ENCODE data around the gene IGFL2. TPM values are rescaled to one million over a fixed set of nuclear protein-coding genes. Genes with fewer than 3 reads are reported as not detected.
"Not testable (repeated sequence)": the region's sequence is repeated elsewhere in the genome, so short reads cannot be mapped to it uniquely, and the experiment has no call there.

Gene IGFL2
- total RNA-seq, 1 donor from 2014 or later = not detected

DNA sequence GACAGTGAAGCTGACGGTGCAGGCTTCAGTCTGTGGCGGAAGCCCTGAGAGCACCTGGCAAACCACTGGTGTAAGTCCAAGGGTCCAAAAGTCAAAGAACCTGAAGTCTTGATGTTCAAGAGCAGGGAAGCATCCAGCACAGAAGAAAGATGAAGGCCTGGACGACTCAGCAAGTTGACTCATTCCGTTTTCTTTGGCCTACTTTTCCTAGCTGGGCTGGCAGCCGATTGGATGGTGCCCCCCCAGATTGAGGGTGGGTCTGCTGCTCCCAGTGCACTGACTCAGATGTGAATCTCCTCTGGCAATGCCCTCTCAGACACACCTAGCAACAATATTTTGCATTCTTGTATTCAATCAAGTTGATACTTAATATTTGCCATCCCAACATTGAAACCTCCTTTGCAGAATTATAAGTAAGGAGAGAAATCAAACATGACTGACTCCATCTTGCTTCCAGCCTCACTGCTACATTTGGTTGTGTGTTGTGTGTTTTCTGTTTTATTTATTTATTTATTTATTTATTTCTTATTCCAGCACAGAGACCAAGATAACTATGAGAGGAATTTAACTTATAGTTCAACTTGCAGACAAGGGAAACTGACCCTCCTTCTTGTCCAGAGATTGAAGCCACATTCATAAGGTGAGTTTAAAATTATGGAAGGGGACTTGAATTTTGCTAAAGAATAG lies 32.8 kb downstream of the IGFL2 start:
- H3K27me3 Mint-ChIP-seq (ENCODE audit: unreplicated experiment) = peaks cover 2% of the 10 kb centered on the region
- no peak for DNase-seq (ENCODE audit: low spot score)
- no peaks in the 10 kb centered on the region for H3K9me3 Mint-ChIP-seq (ENCODE audit: unreplicated experiment)
- H3K4me1 Mint-ChIP-seq (ENCODE audit: unreplicated experiment) = peaks cover 4% of the 10 kb centered on the region
- H3K36me3 Mint-ChIP-seq (ENCODE audit: low read depth, unreplicated experiment) = peaks cover 3% of the 10 kb centered on the region
- no peak overlapping the region for H3K4me3 Mint-ChIP-seq (ENCODE audit: unreplicated experiment)
- peak overlapping the region; percentile 52 for H3K27ac Mint-ChIP-seq (ENCODE audit: unreplicated experiment)
- TF ChIP-seq, protein P1, sequence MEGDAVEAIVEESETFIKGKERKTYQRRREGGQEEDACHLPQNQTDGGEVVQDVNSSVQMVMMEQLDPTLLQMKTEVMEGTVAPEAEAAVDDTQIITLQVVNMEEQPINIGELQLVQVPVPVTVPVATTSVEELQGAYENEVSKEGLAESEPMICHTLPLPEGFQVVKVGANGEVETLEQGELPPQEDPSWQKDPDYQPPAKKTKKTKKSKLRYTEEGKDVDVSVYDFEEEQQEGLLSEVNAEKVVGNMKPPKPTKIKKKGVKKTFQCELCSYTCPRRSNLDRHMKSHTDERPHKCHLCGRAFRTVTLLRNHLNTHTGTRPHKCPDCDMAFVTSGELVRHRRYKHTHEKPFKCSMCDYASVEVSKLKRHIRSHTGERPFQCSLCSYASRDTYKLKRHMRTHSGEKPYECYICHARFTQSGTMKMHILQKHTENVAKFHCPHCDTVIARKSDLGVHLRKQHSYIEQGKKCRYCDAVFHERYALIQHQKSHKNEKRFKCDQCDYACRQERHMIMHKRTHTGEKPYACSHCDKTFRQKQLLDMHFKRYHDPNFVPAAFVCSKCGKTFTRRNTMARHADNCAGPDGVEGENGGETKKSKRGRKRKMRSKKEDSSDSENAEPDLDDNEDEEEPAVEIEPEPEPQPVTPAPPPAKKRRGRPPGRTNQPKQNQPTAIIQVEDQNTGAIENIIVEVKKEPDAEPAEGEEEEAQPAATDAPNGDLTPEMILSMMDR (IDR thresholded peaks at IDR 0.05; ENCODE audit: unreplicated experiment) = no peak

DNA sequence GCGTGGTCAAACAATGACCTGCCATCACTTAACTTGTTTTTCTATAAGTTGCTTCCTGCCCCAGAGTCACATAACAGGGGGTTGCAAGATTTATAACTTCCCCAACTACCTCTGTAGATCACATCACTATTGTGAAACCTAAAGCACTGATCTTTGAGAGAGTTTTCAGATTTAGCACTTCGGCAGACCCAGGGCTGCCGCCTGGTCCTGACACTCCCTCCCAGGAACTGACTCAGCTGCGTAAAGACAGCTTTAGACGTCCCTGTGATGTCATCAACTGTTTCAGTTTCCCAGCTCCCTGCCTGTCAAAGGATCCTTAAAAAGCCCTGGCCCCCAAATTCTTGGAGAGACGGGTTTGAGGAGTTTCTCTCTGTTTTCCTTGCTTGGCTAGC lies 33.3 kb downstream of the IGFL2 start:
- H3K9me3 Mint-ChIP-seq (ENCODE audit: unreplicated experiment) = no peaks in the 10 kb centered on the region
- peaks cover under 1% of the 10 kb centered on the region for H3K4me1 Mint-ChIP-seq (ENCODE audit: unreplicated experiment)
- peaks cover 3% of the 10 kb centered on the region for H3K36me3 Mint-ChIP-seq (ENCODE audit: low read depth, unreplicated experiment)
- H3K27ac Mint-ChIP-seq (ENCODE audit: unreplicated experiment) = no peak overlapping the region
- H3K27me3 Mint-ChIP-seq (ENCODE audit: unreplicated experiment) = peaks cover 2% of the 10 kb centered on the region
- DNase-seq (ENCODE audit: low spot score) = no peak
- TF ChIP-seq, protein P1 (IDR thresholded peaks at IDR 0.05; ENCODE audit: unreplicated experiment) = no peak
- no peak overlapping the region for H3K4me3 Mint-ChIP-seq (ENCODE audit: unreplicated experiment)

DNA sequence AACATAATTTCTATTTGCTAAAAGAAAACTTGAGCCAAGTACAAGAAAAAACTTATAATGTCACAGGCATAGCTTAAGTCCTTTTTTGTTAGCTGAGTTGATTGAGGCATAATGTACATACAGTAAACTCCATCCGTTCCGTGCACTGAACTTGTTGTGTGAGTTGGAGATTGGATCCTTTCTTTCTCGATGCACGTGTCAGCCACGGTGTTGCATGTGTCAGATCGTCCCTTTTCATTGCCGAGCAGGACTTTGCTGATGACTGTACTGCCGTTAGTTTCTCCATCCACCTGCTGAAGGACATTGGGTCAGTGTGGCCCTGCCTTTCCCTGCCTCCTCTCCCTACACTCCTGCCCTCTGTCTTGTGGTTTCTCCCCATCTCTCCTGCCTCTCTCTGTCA lies 34.4 kb downstream of the IGFL2 start:
- TF ChIP-seq, protein P1 (IDR thresholded peaks at IDR 0.05; ENCODE audit: unreplicated experiment) = no peak
- Mint-ChIP-seq H3K27ac (ENCODE audit: unreplicated experiment) (no peak overlapping the region), H3K9me3 (ENCODE audit: unreplicated experiment) (no peaks in the 10 kb centered on the region), H3K4me1 (ENCODE audit: unreplicated experiment) (peaks cover 5% of the 10 kb centered on the region), H3K27me3 (ENCODE audit: unreplicated experiment) (peaks cover 2% of the 10 kb centered on the region), H3K4me3 (ENCODE audit: unreplicated experiment) (no peak overlapping the region), H3K36me3 (ENCODE audit: low read depth, unreplicated experiment) (peaks cover 3% of the 10 kb centered on the region)
- DNase-seq (ENCODE audit: low spot score) = no peak

DNA sequence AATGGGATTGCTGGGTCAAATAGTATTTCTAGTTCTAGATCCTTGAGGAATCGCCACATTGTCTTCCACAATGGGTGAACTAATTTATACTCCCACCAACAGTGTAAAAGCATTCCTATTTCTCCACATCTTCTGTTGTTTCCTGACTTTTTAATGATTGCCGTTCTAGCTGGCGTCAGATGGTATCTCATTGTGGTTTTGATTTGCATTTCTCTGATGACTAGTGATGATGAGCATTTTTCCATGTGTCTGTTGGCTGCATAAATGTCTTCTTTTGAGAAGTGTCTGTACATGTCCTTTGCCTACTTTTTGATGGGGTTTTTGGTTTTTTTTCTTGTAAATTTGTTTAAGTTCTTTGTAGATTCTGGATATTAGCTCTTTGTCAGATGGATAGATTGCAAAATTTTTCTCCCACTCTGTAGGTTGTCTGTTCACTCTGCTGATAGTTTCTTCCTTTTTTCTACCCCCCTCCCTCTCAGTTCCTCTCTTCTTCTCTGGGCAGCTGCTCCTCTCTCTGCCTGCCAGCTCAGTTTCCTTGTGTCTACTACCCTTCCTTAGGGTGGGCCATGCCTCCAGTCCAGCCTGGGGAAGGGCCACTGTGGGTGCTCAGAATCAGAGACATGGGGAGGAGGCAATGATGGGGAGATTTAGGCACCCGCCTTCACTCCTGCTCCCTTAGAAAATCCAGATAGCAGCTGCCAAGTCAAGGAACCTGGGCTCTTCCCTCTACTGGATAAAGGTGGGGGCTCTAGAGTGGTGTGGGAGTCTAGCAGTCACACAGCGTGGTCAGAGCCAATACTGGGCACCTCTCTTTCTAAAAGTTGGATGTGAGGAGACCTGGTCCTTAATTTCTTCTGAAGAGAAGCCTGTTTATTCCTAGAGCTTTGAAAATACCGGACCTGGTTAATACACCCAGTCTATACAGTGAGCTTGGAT lies 37.0 kb downstream of the IGFL2 start:
- H3K27me3 Mint-ChIP-seq (ENCODE audit: unreplicated experiment); H3K9me3 Mint-ChIP-seq (ENCODE audit: unreplicated experiment); H3K4me3 Mint-ChIP-seq (ENCODE audit: unreplicated experiment); H3K27ac Mint-ChIP-seq (ENCODE audit: unreplicated experiment); H3K4me1 Mint-ChIP-seq (ENCODE audit: unreplicated experiment); DNase-seq (ENCODE audit: low spot score); H3K36me3 Mint-ChIP-seq (ENCODE audit: low read depth, unreplicated experiment): not testable (repeated sequence)

DNA sequence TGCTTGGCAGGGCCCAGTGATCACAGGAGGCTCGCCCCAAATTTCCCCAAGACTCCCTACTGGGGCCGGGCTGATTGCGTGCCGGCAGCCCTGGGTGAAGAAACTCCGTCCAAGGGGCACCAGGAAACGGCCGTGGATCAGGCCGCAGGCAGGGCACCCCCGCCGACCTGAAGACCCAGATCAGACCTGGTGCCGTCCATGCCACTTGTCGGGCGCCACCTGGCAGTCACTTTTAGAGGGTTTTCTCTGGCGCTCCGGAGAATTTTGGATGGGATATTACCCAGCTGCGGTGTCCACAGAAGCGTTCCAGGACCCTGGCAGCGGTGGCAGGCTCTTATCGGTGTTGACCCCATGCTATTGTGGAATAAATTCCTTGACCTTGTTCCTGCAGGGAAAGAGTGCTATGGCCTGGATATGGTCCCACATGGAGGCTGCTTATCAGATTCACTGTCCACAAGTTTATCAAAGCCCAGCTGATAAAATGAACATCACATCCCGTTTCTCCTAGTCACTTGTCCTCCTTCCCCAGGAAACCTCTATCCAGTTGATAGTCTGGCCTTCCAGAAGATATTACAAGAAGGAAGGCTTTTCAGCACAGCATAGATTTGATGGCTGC lies 38.2 kb downstream of the IGFL2 start:
- Mint-ChIP-seq H3K9me3 (ENCODE audit: unreplicated experiment) (no peaks in the 10 kb centered on the region), H3K4me1 (ENCODE audit: unreplicated experiment) (peaks cover 5% of the 10 kb centered on the region), H3K27ac (ENCODE audit: unreplicated experiment) (no peak overlapping the region), H3K4me3 (ENCODE audit: unreplicated experiment) (no peak overlapping the region), H3K36me3 (ENCODE audit: low read depth, unreplicated experiment) (peaks cover 3% of the 10 kb centered on the region), H3K27me3 (ENCODE audit: unreplicated experiment) (peaks cover 2% of the 10 kb centered on the region)
- TF ChIP-seq, protein P1 (IDR thresholded peaks at IDR 0.05; ENCODE audit: unreplicated experiment) = no peak
- no peak for DNase-seq (ENCODE audit: low spot score)

All from endothelial cell (in vitro differentiated cells).